ENCODE measurements around the gene PDLIM1.
"Not testable (repeated sequence)": the region's sequence is repeated elsewhere in the genome, so short reads cannot be mapped to it uniquely, and the experiment has no call there.

PDLIM1 gene

DNA sequence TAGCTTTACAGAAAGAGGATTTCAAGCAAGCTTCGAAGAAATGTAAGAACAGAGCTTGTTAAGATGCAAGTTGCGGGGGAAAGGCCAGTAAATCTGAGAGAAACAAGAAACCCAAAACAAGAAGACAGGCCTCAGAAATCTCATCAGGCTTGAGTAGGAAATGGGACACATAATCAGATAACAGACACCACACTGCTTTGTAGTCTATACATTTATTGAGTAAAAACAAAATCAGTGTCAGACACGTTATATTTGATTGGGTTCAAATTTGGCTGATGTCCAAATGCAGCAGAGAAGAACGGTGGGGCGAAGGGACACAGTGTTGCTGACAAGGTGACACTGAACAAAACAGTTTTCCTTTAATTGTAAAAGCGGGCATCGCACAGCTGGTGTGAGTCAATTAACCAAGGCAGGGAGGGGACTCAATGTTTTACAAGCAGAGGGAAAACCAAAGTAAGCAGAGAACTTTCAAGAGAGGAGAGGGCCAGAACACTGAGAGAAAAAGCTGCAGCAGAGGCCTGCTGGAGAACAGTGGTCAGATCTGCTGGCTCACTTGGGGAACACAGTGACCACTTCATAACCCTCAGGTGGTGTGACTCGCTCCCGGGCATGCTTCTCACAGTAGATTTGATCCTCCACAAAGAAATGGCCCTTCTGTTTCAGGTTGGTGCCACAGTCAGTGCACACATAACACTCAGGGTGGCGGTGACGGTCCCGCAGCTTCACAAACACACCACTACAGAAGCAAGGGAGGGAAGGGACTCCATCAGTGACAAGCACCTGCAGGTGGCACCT lies 53.2 kb downstream of the PDLIM1 start:
- DNase-seq: no peak

DNA sequence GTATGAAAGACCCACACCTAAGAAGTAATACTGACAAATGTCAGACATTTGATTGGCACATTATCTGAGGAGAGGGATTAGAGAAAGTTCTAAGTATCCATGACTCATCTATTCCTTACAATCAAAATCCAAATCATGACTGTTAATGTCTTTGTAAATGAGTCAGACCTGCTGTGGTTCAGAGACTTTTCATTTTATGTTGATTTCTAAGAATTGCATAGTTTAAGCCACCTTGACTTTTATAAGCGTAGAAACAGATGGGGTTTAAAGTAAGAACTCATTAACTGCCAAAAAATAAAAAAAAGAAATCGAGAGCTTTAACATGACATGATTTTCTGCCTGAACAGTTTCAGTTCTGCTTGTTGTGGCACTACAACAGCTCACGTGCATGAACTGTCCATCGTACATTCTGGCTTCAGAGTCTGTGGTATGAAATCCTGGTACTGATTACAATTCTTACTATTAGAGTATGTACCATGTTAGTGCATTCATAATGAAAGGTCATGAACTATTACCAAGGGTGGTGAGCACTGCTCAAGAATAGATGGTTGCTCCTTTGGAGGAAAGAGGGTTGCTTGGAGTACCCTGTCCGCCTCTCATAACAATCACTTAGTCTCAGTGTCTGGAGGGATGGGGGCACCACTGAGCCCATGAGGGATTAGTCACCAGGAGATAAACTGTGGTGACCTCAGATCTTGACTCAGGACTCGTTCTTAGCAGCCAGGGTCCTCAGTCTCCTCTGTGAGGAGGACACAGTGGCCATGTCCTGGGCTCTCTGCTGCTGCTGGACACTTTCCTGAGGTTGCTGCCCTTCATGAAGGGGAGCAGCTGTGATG lies 54.5 kb downstream of the PDLIM1 start:
- no peak for DNase-seq

DNA sequence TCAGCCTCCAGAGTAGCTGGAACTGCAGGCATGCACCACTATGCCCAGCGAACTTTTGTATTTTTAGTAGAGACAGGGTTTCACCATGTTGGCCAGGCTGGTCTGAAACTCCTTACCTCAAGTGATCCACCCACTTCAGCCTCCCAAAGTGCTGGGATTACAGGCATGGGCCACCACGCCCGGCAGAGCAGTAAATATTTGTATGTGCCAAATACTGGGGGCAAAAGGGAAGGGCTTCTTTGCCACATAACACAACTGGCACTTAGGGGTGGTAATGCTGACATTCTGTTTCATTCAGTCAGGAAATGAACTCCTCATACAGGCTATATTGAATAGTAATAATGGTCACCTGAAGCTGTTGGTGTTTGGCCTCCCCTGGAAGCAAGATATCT lies 55.1 kb downstream of the PDLIM1 start:
- DNase-seq: no peak

DNA sequence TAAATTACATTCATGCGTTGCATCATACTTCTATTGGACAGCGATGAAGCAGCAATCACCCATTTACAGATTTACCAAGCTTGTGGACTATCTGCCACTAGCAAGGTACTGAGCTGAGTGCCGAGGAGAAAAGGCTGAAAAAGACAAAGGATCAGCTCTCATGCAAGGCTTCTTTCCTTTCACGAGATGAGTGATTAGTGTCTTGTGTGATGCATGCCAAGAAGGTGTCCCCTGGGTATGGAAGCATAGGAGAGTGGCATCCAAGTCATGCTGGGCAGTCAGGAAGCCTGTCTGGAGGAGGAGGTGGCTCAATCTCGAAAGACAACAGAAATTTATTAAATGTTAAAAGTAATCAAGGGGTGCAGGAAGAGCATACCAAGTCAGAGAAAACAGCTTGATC lies 55.9 kb downstream of the PDLIM1 start:
- DNase-seq: no peak

DNA sequence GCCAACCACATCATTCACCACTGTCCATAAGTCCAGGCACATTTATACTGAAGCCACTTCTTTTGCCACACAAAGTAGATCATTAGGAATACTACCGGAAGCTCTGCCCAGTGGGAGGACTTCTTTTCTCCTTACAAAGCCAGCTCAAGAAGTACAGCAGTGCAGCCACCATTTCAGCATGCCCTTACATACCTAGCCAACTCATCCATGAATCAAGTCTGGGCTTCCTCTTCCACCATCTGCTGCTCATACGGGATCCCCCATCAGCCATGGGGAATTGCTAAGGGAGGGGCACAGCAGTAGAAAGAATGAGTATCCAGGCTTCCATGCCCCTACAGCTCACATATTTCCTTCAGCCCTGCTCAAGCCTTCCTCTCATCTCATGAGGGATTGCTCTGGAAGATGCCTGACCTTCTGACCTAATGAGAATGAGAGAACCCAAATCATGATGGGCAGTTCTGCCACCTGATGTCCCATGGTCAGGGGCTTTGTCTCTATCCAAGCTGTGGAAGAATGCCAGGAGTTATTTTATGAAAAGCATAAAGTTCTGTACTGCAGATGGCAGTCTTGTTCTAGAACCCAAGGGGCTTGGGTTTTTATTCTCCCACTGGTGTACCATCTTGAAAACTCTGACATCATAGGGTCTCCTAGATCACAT lies 57.3 kb downstream of the PDLIM1 start:
- no peak for DNase-seq

DNA sequence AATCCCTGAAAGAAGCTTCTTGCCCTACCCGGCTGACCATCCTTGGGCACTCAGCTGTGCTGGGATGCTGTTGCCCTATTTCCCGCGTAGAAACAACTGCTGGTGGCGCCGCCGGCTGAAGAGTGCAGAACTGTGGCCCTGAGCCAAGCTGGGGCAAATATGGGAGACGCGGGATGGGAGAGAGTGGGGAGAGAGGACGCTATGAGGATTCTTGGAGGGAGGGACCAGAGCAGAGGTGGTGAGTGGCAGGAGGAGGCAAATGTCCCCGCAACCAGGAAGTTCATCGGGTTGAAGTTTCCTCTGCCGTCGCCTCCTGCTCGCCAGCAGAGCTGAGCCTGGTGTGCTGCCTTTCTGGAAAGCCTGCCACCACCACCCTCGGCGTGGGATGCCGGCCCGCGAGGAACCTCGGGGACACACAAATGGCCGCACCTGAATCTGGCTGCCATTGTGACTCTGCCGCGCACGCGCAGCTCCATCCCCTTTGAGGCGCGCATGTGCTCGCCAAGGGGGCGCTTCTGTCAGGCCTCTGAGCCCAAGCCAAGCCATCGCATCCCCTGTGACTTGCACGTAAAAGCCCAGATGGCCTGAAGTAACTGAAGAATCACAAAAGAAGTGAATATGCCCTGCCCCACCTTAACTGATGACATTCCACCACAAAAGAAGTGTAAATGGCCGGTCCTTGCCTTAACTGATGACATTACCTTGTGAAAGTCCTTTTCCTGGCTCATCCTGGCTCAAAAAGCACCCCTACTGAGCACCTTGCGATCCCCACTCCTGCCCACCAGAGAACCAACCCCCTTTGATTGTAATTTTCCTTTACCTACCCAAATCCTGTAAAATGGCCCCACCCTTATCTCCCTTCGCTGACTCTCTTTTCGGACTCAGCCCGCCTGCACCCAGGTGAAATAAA lies 59.9 kb downstream of the PDLIM1 start:
- DNase-seq: peak; percentile 23

DNA sequence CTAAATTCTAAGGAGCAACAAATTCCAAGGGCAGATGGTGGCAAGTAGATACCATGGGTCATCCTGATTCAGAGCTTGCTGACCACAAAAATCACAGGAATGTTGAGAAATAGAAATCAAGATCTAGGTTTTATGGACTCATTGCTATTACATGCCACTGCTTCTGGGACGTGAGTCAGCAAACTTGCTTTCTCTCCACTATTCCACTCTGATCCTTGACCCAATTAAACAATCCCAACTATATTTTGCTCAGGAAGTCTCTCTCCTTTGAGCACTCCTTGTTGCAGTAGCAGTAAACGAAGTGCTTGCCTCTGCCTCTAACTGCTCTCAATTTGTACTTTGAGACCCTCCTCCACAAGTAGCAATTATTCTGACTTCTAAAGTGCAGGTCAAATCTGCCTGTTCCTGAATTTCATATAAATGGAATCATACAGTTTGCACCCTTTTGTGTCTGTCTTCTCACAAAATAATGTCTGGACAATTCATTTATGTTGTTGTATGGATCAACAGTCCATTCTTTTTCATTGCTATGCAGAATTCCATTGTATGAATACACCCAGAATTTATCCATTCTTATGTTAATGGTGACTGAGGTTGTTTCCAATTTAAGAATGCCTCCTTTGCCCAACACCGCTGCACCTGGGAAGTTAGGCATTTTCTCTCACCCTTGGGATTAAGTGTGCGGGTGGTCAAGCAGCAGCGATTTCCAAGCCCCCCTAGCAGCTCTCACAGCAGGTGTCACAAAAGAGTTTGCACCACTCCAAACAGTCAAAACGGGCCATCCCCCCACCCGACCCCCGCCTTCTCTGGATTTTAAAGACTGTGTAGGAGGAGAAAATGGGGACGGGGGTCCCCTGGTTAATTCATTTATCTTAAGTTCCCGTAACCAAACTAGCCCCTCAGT lies 60.8 kb downstream of the PDLIM1 start:
- no peak for DNase-seq

DNA sequence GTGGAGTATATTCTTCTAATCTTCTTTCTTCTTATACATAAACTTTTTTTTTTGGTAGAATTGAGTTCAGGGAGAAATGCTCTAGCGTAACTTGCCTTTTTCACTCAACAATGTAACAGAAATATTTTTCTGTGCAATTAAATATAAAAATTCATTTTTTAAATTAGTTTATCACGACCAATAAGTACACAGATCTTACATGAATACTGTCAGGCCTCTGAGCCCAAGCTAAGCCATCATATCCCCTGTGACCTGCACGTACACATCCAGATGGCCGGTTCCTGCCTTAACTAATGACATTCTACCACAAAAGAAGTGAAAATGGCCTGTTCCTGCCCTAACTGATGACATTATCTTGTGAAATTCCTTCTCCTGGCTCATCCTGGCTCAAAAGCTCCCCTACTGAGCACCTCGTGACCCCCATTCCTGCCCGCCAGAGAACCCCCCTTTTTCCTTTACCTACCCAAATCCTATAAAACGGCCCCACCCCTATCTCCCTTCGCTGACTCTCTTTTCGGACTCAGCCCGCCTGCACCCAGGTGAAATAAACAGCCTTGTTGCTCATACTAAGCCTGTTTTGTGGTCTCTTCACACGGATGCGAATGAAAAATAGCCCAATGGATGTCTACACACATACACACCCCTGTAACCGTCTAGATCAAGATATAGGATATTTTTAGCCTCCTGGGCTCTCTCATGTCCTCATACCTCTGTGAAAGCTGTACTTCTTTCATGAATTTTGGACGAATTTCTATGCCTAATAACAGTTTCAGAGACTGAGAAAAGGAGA lies 61.7 kb downstream of the PDLIM1 start:
- not testable (repeated sequence) for DNase-seq

DNA sequence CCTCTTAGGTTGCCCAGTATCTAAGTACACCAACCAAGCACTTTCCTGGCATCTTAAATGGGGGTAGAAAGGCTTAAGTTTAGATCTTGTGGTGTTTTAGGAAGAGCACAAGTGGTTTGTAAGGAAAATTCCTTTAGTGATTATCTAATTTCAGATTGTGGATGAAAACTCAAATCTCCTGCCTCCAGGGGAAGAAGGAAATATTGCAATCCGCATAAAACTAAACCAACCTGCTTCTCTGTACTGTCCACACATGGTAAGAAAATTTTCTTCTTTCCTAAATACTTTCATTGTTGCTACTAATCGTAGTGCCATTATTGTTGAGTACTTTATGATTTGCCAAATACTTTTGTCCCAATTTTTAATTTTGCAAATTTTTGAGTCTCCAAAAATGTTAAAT lies 65.7 kb downstream of the PDLIM1 start:
- no peak for DNase-seq

DNA sequence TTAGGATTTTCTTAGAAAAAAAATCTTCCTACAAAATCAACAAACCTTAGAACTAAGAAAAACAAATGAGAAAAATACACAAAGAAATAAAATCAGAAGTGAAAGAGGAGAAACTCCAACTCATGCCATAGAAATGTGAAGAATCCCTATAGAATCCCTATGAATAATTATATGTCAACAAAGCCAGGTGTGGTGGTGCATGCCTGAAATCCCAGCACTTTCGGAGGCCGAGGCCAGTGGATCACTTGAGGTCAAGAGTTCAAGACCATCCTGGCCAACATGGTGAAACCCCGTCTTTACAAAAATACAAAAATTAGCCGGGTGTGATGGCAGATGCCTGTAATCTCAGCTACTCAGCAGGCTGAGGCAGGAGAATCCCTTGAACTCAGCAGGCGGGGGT lies 69.7 kb downstream of the PDLIM1 start:
- DNase-seq: no peak

DNA sequence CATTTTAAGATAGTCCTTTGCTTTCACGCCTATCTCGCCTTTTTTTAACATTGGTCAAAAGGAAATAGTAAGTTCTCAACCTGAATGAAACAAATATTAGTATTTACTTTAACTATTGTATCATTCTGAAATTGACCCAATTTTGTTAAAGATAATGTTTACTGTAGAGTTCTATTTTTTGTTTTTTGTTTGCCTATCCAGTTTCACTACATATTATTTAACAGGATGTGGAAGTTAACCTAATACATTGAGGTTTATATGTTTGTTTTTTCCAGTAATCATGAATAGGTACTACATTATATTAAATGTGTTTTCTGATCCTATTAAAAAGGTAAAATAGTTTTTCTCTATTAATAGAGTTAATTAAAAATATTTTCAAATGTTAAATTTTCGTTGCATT lies 70.3 kb downstream of the PDLIM1 start:
- DNase-seq: no peak

DNA sequence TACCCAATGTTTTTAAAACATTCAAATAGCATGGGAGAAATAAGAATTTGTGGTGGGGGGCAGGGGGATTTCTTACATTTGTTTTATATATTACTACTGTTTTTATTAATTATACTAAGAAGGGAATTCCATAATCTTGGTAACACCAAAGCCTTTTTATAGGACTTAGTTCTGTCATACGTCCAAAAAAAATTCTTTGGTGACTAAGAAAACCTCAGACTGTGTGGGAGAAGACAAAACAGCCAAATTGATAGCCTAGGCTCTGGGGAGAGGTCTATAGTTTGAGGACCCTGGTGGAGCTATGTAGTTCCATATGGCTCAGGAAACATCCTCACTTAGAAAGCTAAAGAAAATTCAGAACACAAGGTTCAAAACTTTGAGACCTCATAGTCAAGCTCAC lies 73.3 kb downstream of the PDLIM1 start:
- no peak for DNase-seq

DNA sequence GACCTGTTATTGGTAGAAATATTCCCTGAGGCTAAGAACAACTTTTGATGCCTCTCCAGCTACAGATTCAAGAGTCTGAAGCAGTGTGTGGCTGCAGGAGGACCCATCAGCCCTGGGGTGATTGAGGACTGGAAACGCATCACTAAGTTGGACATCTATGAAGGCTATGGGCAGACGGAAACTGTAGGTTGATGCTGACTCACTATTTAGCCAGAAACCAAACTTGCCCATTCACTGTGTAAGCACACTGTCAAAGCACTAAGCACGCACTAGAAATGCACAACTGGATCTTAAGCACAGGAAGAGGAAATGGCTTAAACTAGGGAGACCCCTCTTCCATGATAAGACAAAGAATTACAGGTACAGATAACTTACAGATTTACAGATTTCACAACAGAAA lies 76.0 kb downstream of the PDLIM1 start:
- no peak for DNase-seq

DNA sequence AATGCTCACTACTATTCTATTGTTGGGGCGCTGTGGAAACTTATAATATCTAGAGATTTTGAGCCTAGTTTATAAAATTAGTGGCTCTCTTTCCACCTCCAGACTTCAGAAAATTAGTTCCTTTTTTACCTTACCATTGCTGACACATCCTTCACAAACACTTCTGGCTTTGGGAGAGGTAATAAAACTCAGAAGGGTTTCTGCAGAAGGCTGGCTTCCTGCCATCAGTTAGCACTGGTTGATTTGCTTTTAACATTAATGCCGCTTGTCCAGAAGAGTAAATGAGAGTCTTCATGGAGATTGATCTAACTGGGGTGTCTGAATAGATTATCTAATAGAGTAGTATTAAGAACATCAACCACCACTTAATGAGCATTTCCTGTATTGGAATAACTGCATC lies 76.4 kb downstream of the PDLIM1 start:
- DNase-seq: no peak

DNA sequence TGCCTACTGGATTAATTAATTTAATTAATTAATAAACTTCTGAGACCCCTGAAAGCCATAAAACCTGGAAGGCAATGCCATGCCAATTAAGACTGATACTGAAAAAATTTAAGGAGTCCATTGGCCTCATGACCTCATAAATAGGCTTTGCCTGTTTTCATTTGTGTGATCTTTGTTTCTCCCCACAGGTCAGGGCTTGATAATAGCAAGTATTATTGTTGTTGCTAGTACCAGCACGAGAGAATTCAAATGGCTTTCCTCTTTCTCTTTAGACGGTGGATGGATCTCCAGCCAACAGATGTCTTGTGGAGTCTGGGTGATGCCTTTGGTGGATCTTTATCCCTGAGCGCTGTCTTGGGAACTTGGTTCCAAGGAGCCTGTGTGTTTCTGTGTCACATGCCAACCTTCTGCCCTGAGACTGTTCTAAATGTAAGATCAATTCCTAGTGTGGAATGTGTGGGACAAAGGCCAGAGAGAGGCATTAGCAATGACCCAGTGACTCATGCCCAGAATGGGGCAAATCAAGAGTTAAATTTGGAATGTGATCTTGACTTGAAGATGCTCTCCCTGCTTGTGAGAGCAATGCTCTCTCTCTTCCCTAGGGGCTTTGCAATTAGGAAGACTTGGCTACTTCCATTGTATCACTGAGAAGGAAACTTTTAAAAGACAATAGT lies 79.1 kb downstream of the PDLIM1 start:
- DNase-seq: no peak

DNA sequence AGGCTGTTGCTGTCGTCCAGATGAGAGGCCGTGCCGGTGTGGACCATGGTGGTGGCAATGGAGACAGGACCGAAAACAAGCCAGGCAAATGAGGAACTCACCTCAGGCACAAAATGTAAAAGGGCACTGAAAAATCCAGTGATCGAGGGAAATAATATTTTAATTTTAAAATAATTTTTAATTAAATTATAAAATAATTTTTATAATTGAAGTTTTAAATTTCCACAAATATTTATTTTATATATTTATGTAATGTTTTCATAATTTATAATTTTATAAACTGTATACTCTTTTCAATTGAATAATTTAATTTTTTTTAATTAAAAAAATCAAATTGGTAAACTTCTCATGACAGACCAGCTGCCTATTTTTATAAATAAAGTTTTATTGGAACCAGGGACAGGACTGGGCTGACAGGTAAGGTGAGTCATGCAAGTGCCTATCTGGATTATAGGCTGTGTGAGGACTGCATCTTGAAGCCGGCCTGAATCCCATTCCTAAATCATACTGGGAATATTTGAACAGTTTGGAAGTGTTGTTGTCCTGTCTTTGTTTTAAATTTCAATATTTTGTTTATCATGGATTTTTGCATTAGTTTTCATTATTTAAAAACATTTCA lies 81.2 kb downstream of the PDLIM1 start:
- no peak for DNase-seq

DNA sequence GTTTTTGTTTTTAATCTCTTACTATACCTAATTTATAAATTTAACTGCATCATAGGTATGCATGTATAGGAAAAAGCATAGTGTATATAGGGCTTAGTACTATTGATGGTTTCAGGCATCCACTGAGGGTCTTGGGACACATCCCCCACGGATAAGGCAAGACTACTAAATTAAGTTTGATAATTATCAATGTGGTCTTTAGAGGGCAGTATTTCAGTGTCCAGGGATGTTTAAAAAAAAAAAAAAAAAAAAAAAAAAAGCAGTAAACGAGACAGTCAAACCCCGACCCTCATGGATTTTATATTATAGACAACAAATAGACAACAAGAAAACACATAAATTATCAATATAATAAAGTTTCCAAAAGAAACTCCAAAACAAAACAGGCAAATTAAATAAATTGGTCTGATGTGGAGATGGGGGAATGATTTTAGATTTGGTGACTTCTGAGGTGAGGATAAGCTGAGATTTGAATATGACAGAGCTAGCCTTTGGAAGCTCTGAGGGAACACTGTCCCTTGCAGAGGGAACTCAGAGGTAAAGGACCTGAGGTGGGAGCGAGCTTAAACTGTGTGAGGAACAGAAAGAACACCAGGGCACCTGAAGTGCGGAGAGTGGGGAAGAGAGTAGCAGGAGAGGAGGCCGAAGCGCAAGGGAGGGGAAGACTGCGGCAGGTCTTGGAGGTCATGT lies 82.0 kb downstream of the PDLIM1 start:
- no peak for DNase-seq

DNA sequence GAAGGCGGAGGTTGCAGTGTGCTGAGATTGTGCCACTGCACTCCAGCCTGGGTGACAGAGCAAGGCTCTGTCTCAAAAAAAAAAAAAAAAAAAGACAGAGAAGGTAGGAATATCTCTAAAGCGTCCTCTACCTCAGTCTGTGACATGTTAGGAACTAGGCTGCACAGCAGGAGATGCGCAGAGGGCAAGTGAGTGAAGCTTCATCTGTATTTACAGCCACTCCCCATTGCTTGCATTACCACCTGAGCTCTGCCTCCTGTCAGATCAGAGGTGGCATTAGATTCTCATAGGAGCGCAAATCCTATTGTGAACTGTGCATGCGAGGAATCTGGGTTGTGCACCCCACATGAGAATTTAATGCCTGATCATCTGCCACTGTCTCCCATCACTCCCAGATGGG lies 87.9 kb downstream of the PDLIM1 start:
- not testable (repeated sequence) for DNase-seq

DNA sequence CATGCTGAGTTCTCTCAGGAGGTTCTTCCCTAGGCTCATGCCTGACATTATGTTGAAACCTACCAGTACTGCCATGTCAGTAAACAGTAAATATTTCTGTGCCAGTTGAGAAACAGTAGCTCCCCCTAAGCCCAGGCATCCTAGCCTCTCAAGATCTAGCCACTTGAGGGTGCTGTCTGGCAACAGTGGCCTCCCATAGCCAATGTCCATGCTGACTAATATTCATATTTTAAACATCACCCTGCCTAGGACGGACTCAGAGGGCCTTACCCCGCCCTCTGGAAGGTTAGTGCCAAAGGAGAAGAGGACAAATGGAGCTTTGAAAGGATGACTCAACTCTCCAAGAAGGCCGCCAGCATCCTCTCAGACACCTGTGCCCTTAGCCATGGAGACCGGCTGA lies 89.1 kb downstream of the PDLIM1 start:
- no peak for DNase-seq
